ENCODE measurements around the gene HMG20A. TPM values are rescaled to one million over a fixed set of nuclear protein-coding genes. Genes with fewer than 3 reads are reported as not detected.

The HMG20A gene
- total and polyA plus RNA-seq, 9 of the 15 experiments (the other 6 are each of a cell fraction or from before 2014, with no cell fraction given) = 25.0 to 68.1 (median 38.9) TPM

GRCh38 chr15:77461486-77461885, 40.8 kb downstream of the HMG20A start (continued):
- TF ChIP-seq ZNF3 (CRISPR knock-in tag; IDR thresholded peaks at IDR 0.05) = no peak
- no peak for TF ChIP-seq TFAP4 (CRISPR knock-in tag; IDR thresholded peaks at IDR 0.05; ENCODE audit: borderline replicate concordance)

GRCh38 chr15:77464129-77464865, 43.6 kb downstream of the HMG20A start:
- Histone ChIP-seq H3K4me2 (ENCODE audit: insufficient read depth, low read length) (no peak overlapping the region), H3K9me1 (ENCODE audit: control insufficient read depth, insufficient read depth, low read length) (no peaks in the 10 kb centered on the region), H3K27me3 (ENCODE audit: control insufficient read depth in 2 of 2, insufficient read depth in 2 of 2, low read length in 2 of 2) (no peaks in the 10 kb centered on the region), H3K36me3 (ENCODE audit: control insufficient read depth, insufficient read depth, low read length) (peaks cover 67% of the 10 kb centered on the region), H3K9me3 (replicated peaks; ENCODE audit: control insufficient read depth, insufficient read depth, low read depth, low read length) (no peaks in the 10 kb centered on the region), H3K27ac (ENCODE audit: extremely low read depth, low read depth, low read length) (no peak overlapping the region), H3K79me2 (ENCODE audit: control insufficient read depth, insufficient read depth, low read length) (no peaks in the 10 kb centered on the region), H4K20me1 (replicated peaks; ENCODE audit: control insufficient read depth, insufficient read depth, low read length) (no peaks in the 10 kb centered on the region), H2AFZ (ENCODE audit: low read depth, low read length) (no peak overlapping the region), H3K4me3 (no peak overlapping the region), H3K4me1 (replicated peaks in 1 of 2; ENCODE audit: control insufficient read depth in 2 of 2, insufficient read depth in 2 of 2, low read length in 2 of 2) (peaks cover 0 to 7% of the 10 kb centered on the region in 2 experiments; a peak in 2 of 5 replicates), H3K9ac (ENCODE audit: insufficient read depth in 1 of 2, low read depth in 2 of 2, low read length in 2 of 2) (no peak overlapping the region)
- ChIA-PET CTCF (ENCODE audit: low intra/inter-chr PET ratio) (no interaction called here), POLR2A (no interaction called here)
- TF ChIP-seq ADNP (tag; IDR thresholded peaks at IDR 0.05) (no peak), CBX3 (IDR thresholded peaks at IDR 0.05; ENCODE audit: borderline replicate concordance in 1 of 2, low read length in 2 of 2) (no peak), THRAP3 (IDR thresholded peaks at IDR 0.05; ENCODE audit: borderline replicate concordance) (no peak), HDAC6 (IDR thresholded peaks at IDR 0.05; ENCODE audit: low read depth, low read length) (no peak)
- intact Hi-C loops (cut with micrococcal nuclease) (no loop called here), in situ Hi-C loops (cut with MboI) (no loop called here)
- no TSS peak for BruUV-seq (replicated peaks)
- FAIRE-seq (no peak), DNase-seq (ENCODE audit: extremely low read depth in 1 of 4, low spot score in 3 of 4) (no peak), ATAC-seq (no peak)
- 91% methylated on average over 3 of the region's 3 CpGs for WGBS (ENCODE audit: insufficient coverage, low coverage, missing lambda C conversion rate)
